ENCODE measurements around the gene PLD3.

The PLD3 gene

GRCh38 chr19:40414542-40415535, 66.3 kb downstream of the PLD3 start:
- no peaks in the 10 kb centered on the region for H3K9me3 Mint-ChIP-seq
- no peak overlapping the region for H3K4me3 Mint-ChIP-seq
- DNase-seq = no peak
- H3K36me3 Mint-ChIP-seq = no peaks in the 10 kb centered on the region
- ATAC-seq (replicated peaks) = no peak
- H3K27ac Mint-ChIP-seq = no peak overlapping the region
- peaks cover 13 to 33% of the 10 kb centered on the region in 2 donors for H3K27me3 Mint-ChIP-seq
- peaks cover 13 to 18% of the 10 kb centered on the region in 2 donors for H3K4me1 Mint-ChIP-seq

- DNase-seq = no peak
- Mint-ChIP-seq H3K4me1 (peaks cover 13 to 18% of the 10 kb centered on the region in 2 donors), H3K9me3 (no peaks in the 10 kb centered on the region), H3K36me3 (no peaks in the 10 kb centered on the region), H3K27me3 (peaks cover 13 to 33% of the 10 kb centered on the region in 2 donors), H3K4me3 (no peak overlapping the region), H3K27ac (no peak overlapping the region)
- no peak for ATAC-seq (replicated peaks)
Observed at GRCh38 chr19:40415768-40416167, 67.3 kb downstream of the PLD3 start.

GRCh38 chr19:40416918-40417642, 68.6 kb downstream of the PLD3 start:
- no peak for DNase-seq
- Mint-ChIP-seq H3K4me1 (peaks cover 12 to 18% of the 10 kb centered on the region in 2 donors), H3K27ac (peak overlapping the region; percentile 1), H3K36me3 (no peaks in the 10 kb centered on the region), H3K9me3 (no peaks in the 10 kb centered on the region), H3K27me3 (peaks cover 10 to 29% of the 10 kb centered on the region in 2 donors), H3K4me3 (peak overlapping the region in 1 of 2 donors; percentile 17)
- ATAC-seq (replicated peaks) = no peak

- H3K36me3 Mint-ChIP-seq = peaks cover 0 to 4% of the 10 kb centered on the region in 2 donors
- no peak for DNase-seq
- peaks cover 9 to 25% of the 10 kb centered on the region in 2 donors for H3K27me3 Mint-ChIP-seq
- H3K4me1 Mint-ChIP-seq = peaks cover 14 to 18% of the 10 kb centered on the region in 2 donors
- no peak overlapping the region for H3K27ac Mint-ChIP-seq
- ATAC-seq (replicated peaks) = no peak
- no peaks in the 10 kb centered on the region for H3K9me3 Mint-ChIP-seq
- no peak overlapping the region for H3K4me3 Mint-ChIP-seq
Observed at GRCh38 chr19:40417643-40417981, 69.1 kb downstream of the PLD3 start.

- Mint-ChIP-seq H3K36me3 (peaks cover 0 to 7% of the 10 kb centered on the region in 2 donors), H3K4me3 (no peak overlapping the region), H3K4me1 (peaks cover 14 to 21% of the 10 kb centered on the region in 2 donors), H3K9me3 (no peaks in the 10 kb centered on the region), H3K27me3 (peaks cover 9 to 23% of the 10 kb centered on the region in 2 donors), H3K27ac (no peak overlapping the region)
- ATAC-seq (replicated peaks) (no peak), DNase-seq (no peak)
Observed at GRCh38 chr19:40418040-40418439, 69.5 kb downstream of the PLD3 start.

GRCh38 chr19:40419066-40419612, 70.6 kb downstream of the PLD3 start:
- no peak for ATAC-seq (replicated peaks)
- Mint-ChIP-seq H3K4me1 (peaks cover 14 to 27% of the 10 kb centered on the region in 2 donors), H3K27ac (no peak overlapping the region), H3K27me3 (peaks cover 5 to 15% of the 10 kb centered on the region in 2 donors), H3K36me3 (peaks cover 0 to 7% of the 10 kb centered on the region in 2 donors), H3K9me3 (no peaks in the 10 kb centered on the region), H3K4me3 (no peak overlapping the region)
- DNase-seq = no peak

- peak overlapping the region; percentile 68 for H3K27ac Mint-ChIP-seq
- H3K27me3 Mint-ChIP-seq = peaks cover 5 to 15% of the 10 kb centered on the region in 2 donors
- peaks cover 4 to 7% of the 10 kb centered on the region in 2 donors for H3K36me3 Mint-ChIP-seq
- peak overlapping the region in 1 of 2 donors; percentile 56 for H3K4me3 Mint-ChIP-seq
- H3K9me3 Mint-ChIP-seq = no peaks in the 10 kb centered on the region
- ATAC-seq (replicated peaks) (no peak), DNase-seq (no peak)
- peaks cover 19 to 33% of the 10 kb centered on the region in 2 donors for H3K4me1 Mint-ChIP-seq
Observed at GRCh38 chr19:40419780-40420179, 71.3 kb downstream of the PLD3 start.

- peak overlapping the region; percentile 86 to 96 for H3K4me3 Mint-ChIP-seq
- H3K27me3 Mint-ChIP-seq = peaks cover 5 to 15% of the 10 kb centered on the region in 2 donors
- peaks cover 19 to 34% of the 10 kb centered on the region in 2 donors for H3K4me1 Mint-ChIP-seq
- H3K27ac Mint-ChIP-seq = peak overlapping the region; percentile 96
- ATAC-seq (replicated peaks) (no peak), DNase-seq (no peak)
- peaks cover 6 to 7% of the 10 kb centered on the region in 2 donors for H3K36me3 Mint-ChIP-seq
- H3K9me3 Mint-ChIP-seq = no peaks in the 10 kb centered on the region
Observed at GRCh38 chr19:40420451-40420765, 71.9 kb downstream of the PLD3 start.

- ATAC-seq (replicated peaks) = peak; percentile 60 to 64
- H3K27ac Mint-ChIP-seq = peak overlapping the region; percentile 96
- no peaks in the 10 kb centered on the region for H3K9me3 Mint-ChIP-seq
Observed at GRCh38 chr19:40420766-40421765, 72.6 kb downstream of the PLD3 start.

GRCh38 chr19:40421993-40422747, 73.7 kb downstream of the PLD3 start:
- H3K27me3 Mint-ChIP-seq = peaks cover 5 to 14% of the 10 kb centered on the region in 2 donors
- peaks cover 17 to 33% of the 10 kb centered on the region in 2 donors for H3K4me1 Mint-ChIP-seq
- H3K36me3 Mint-ChIP-seq = peaks cover 6 to 7% of the 10 kb centered on the region in 2 donors
- H3K4me3 Mint-ChIP-seq = no peak overlapping the region
- ATAC-seq (replicated peaks) = no peak
- no peak for DNase-seq
- no peaks in the 10 kb centered on the region for H3K9me3 Mint-ChIP-seq
- no peak overlapping the region for H3K27ac Mint-ChIP-seq

More at GRCh38 chr19:40420766-40421765, 72.6 kb downstream of the PLD3 start:
- Mint-ChIP-seq H3K27me3 (peaks cover 5 to 15% of the 10 kb centered on the region in 2 donors), H3K4me1 (peaks cover 19 to 35% of the 10 kb centered on the region in 2 donors), H3K36me3 (peaks cover 6 to 7% of the 10 kb centered on the region in 2 donors), H3K4me3 (peak overlapping the region; percentile 86 to 96)
- DNase-seq = peak; percentile 79

- no peak for ATAC-seq (replicated peaks)
- Mint-ChIP-seq H3K4me3 (no peak overlapping the region), H3K9me3 (no peaks in the 10 kb centered on the region), H3K27me3 (peaks cover 5 to 6% of the 10 kb centered on the region in 2 donors), H3K4me1 (peaks cover 16 to 26% of the 10 kb centered on the region in 2 donors), H3K27ac (no peak overlapping the region), H3K36me3 (peaks cover 6 to 7% of the 10 kb centered on the region in 2 donors)
- no peak for DNase-seq
Observed at GRCh38 chr19:40422748-40423566, 74.5 kb downstream of the PLD3 start.

- no peak for ATAC-seq (replicated peaks)
- Mint-ChIP-seq H3K4me3 (no peak overlapping the region), H3K27ac (no peak overlapping the region), H3K36me3 (peaks cover 6 to 7% of the 10 kb centered on the region in 2 donors), H3K4me1 (peaks cover 15 to 21% of the 10 kb centered on the region in 2 donors), H3K9me3 (no peaks in the 10 kb centered on the region), H3K27me3 (no peaks in the 10 kb centered on the region)
- DNase-seq = no peak
Observed at GRCh38 chr19:40423938-40424337, 75.4 kb downstream of the PLD3 start.
